Measurements from ENCODE around the gene TXNRD2.

- TF ChIP-seq POLR2A (IDR thresholded peaks at IDR 0.05; ENCODE audit: low read depth, low read length) (no peak), TAF1 (IDR thresholded peaks at IDR 0.05; ENCODE audit: borderline replicate concordance, low read depth, low read length) (no peak)
Measured at GRCh38 chr22:19966908-19967750, 25.5 kb upstream of the TXNRD2 start.
